Body of pancreas (tissue), 4 donors: ENCODE measurements around the gene CCDC141.

Experiments used
- CTCF ChIP-seq, 7 experiments: fragments of 450-650 bp in 4 of 7; fragments of 200-600 bp in 3 of 7; sonication (generic) in 3 of 7; IDR thresholded peaks; one replicate each; pipeline ENCODE4 v1.5.1; 2016 to 2019; ENCODE audit warnings: antibody characterized with exemption in 7 of 7
- POLR2A ChIP-seq, 3 donors: fragments of 450-650 bp; IDR thresholded peaks; one replicate each; pipeline ENCODE4 v1.6.1; 2016; ENCODE audit warnings: antibody characterized with exemption in 3 of 3, mild to moderate bottlenecking in 2 of 3

- TF ChIP-seq POLR2A (IDR thresholded peaks at IDR 0.05) = no peak
- no peak for TF ChIP-seq CTCF (IDR thresholded peaks at IDR 0.05)
Observed at GRCh38 chr2:178884440-178884839, 165.5 kb downstream of the CCDC141 start.
